HepG2 (cell line): Measurements from ENCODE around the gene RING1. TPM values are rescaled to one million over a fixed set of nuclear protein-coding genes. Genes with fewer than 3 reads are reported as not detected.

Source experiments
- CREB1 ChIP-seq, 2 experiments: fragments of 450-650 bp in 1 of 2; IDR thresholded peaks; 2 replicates each; pipeline ENCODE4 v1.6.1; 2016 to 2017; ENCODE audit warnings: control low read depth in 1 of 2, mild to moderate bottlenecking in 1 of 2, missing compliant biosample characterization in 1 of 2, missing genetic modification characterization in 1 of 2
- FOXA3 ChIP-seq: IDR thresholded peaks from 2 replicates; pipeline ENCODE4 v1.6.1; 2016; ENCODE audit warnings: missing genetic modification reagents, missing compliant biosample characterization
- HCFC1 ChIP-seq: fragments of 150-350 bp; IDR thresholded peaks from 2 replicates; pipeline ENCODE4 v1.6.1; 2014; ENCODE audit warnings: low read depth, low read length
- HOXA7 ChIP-seq: sonication (generic); formaldehyde crosslinking; IDR thresholded peaks from 2 replicates; pipeline ENCODE4 v1.8.1; 2022; ENCODE audit warnings: mild to moderate bottlenecking, missing genetic modification reagents, moderate library complexity
- KAT8 ChIP-seq: IDR thresholded peaks from 2 replicates; pipeline ENCODE4 v1.6.1; 2016; ENCODE audit warnings: missing genetic modification reagents, missing compliant biosample characterization
- MAFF ChIP-seq: IDR thresholded peaks from 2 replicates; pipeline ENCODE4 v1.6.1; 2011; ENCODE audit warnings: low read depth, low read length, improper control_type of control experiment
- MED1 ChIP-seq: sonication (generic); formaldehyde crosslinking; IDR thresholded peaks from 2 replicates; pipeline ENCODE4 v1.4.0; 2020; ENCODE audit warnings: missing genetic modification reagents
- NFIB ChIP-seq: sonication (generic); formaldehyde crosslinking; IDR thresholded peaks from 2 replicates; pipeline ENCODE4 v1.9.0; 2021; ENCODE audit warnings: missing genetic modification reagents, mild to moderate bottlenecking, borderline replicate concordance
- NFIC ChIP-seq: IDR thresholded peaks from 2 replicates; pipeline ENCODE4 v1.6.1; 2012; ENCODE audit warnings: mild to moderate bottlenecking, low read length, inconsistent platforms
- NKX3-1 ChIP-seq: sonication (generic); formaldehyde crosslinking; IDR thresholded peaks from 2 replicates; pipeline ENCODE4 v1.5.0; 2020; ENCODE audit warnings: missing genetic modification reagents
- POLR2A ChIP-seq, 2 experiments: IDR thresholded peaks; 2 replicates each; pipeline ENCODE4 v1.6.1; 2011; ENCODE audit warnings: low read depth in 2 of 2, low read length in 2 of 2, mild to moderate bottlenecking in 1 of 2, moderate library complexity in 1 of 2; ENCODE audit not compliant: insufficient read depth in 1 of 2
- PREB ChIP-seq: sonication (generic); formaldehyde crosslinking; IDR thresholded peaks from 2 replicates; pipeline ENCODE4 v1.4.0; 2020; ENCODE audit warnings: missing genetic modification reagents
- SAP130 ChIP-seq: IDR thresholded peaks from 2 replicates; pipeline ENCODE4 v1.6.1; 2016; ENCODE audit warnings: low read depth
- TFAP4 ChIP-seq: sonication (generic); IDR thresholded peaks from 2 replicates; pipeline ENCODE4 v1.6.1; 2016; ENCODE audit warnings: low read depth, borderline replicate concordance
- XRCC5 ChIP-seq: fragments of 200-400 bp; formaldehyde crosslinking; optimal IDR thresholded peaks from 2 replicates; pipeline ENCODE3; 2017; ENCODE audit warnings: mild to moderate bottlenecking, low read length
- ZBTB7B ChIP-seq: sonication (generic); formaldehyde crosslinking; IDR thresholded peaks from 2 replicates; pipeline ENCODE4 v1.4.0; 2020; ENCODE audit warnings: missing genetic modification reagents
- ZKSCAN8 ChIP-seq: IDR thresholded peaks from 2 replicates; pipeline ENCODE4 v1.6.1; 2016; ENCODE audit warnings: borderline replicate concordance, missing genetic modification reagents, missing compliant biosample characterization
- ZNF678 ChIP-seq: sonication (generic); formaldehyde crosslinking; IDR thresholded peaks from 2 replicates; pipeline ENCODE4 v1.4.0; 2020; ENCODE audit warnings: mild to moderate bottlenecking, missing genetic modification reagents
- polyA plus RNA-seq, 8 experiments: library from polyadenylated mRNA; depleted of rRNA in 3 of 8; stranded (reverse) in 7 of 8; unstranded in 1 of 8; fragments of >200 nt; fragmentation: Illumina TruSeq in 4 of 8; extraction: Trizol in 4 of 8; gene quantifications; 2 replicates each; pipeline versions ENCODE4 v1.2.1 to v1.2.3, GENCODE V29; 2011 to 2016; ENCODE audit warnings: low read depth in 4 of 8, missing spikeins in 1 of 8, mixed read lengths in 1 of 8; ENCODE audit not compliant: insufficient read depth in 1 of 8
- total RNA-seq, 5 experiments: library from RNA; depleted of rRNA; stranded (reverse); fragments of >200 nt; fragmentation: Illumina TruSeq; extraction: Trizol; gene quantifications; 2 replicates each; pipeline ENCODE4 v1.2.3, GENCODE V29; 2016; ENCODE audit warnings: low read depth in 1 of 5
- TF ChIP-seq, protein P1 (sequence below): sonication (generic); formaldehyde crosslinking; IDR thresholded peaks from 2 replicates; pipeline ENCODE4 v1.5.1; 2020; ENCODE audit warnings: missing genetic modification reagents, mild to moderate bottlenecking, borderline replicate concordance
- TF ChIP-seq, protein P2 (sequence below): sonication (generic); formaldehyde crosslinking; IDR thresholded peaks from 2 replicates; pipeline ENCODE4 v1.4.0; 2020; ENCODE audit warnings: missing genetic modification reagents
- TF ChIP-seq, protein P3 (sequence below): sonication (generic); formaldehyde crosslinking; IDR thresholded peaks from 2 replicates; pipeline ENCODE4 v1.4.0; 2020; ENCODE audit warnings: missing genetic modification reagents
- TF ChIP-seq, protein P4 (sequence below): sonication (generic); formaldehyde crosslinking; IDR thresholded peaks from 2 replicates; pipeline ENCODE4 v1.5.0; 2020; ENCODE audit warnings: missing genetic modification reagents
- TF ChIP-seq, protein P5 (sequence below): IDR thresholded peaks from 2 replicates; pipeline ENCODE4 v1.6.1; 2016; ENCODE audit warnings: low read depth, control low read depth

Gene RING1
- total and polyA plus RNA-seq, 2 of the 13 experiments (the other 11 are each of a cell fraction or from before 2014, with no cell fraction given), result 23.9 to 33.6 TPM

GRCh38 chr6:33247977-33248642, 39.8 kb downstream of the RING1 start (continued):
- TF ChIP-seq XRCC5 (peak; percentile 53), NKX3-1 (CRISPR knock-in tag) (no peak), KAT8 (CRISPR knock-in tag) (peak; percentile 41; the same call in 1 of the 2 replicates), MAFF (no peak), MED1 (CRISPR knock-in tag) (peak; percentile 45; the same call in 1 of the 2 replicates), HOXA7 (no peak), HCFC1 (peak; percentile 36; the same call in 1 of the 2 replicates), ZBTB7B (CRISPR knock-in tag) (peak; percentile 53; the same call in 1 of the 2 replicates), SAP130 (CRISPR knock-in tag) (peak; percentile 67), NFIB (CRISPR knock-in tag) (no peak), CREB1 (IDR thresholded peaks at IDR 0.05) (no peak), CREB1 (CRISPR knock-in tag; IDR thresholded peaks at IDR 0.05) (no peak), TFAP4 (no peak), PREB (CRISPR knock-in tag) (no peak), ZNF678 (CRISPR knock-in tag) (no peak), ZKSCAN8 (peak; percentile 65; the same call in 1 of the 2 replicates), POLR2A (IDR thresholded peaks at IDR 0.05; ENCODE audit: insufficient read depth in 1 of 2, low read depth in 2 of 2, low read length in 2 of 2) (peak in 1 of 2 experiments; percentile 34; a peak in 1 of 4 replicates), NFIC (no peak), FOXA3 (CRISPR knock-in tag) (peak; percentile 11; the same call in 1 of the 2 replicates)
- TF ChIP-seq, protein P1, sequence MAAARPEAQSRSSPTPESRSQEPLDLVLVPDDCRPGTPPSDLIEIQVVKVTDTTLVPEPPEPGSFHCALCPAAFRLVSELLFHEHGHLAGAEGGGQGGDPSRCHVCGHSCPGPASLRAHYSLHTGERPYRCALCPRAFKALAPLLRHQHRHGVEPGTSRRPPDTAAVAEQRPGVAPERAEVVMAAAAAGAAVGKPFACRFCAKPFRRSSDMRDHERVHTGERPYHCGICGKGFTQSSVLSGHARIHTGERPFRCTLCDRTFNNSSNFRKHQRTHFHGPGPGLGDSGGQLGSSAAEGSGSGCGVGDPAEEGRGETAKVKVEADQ (CRISPR knock-in tag), result peak; percentile 76; the same call in 1 of the 2 replicates
- TF ChIP-seq, protein P2, sequence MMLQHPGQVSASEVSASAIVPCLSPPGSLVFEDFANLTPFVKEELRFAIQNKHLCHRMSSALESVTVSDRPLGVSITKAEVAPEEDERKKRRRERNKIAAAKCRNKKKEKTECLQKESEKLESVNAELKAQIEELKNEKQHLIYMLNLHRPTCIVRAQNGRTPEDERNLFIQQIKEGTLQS (CRISPR knock-in tag), result 0 out of 2 replicates have a peak, but pooled peaks have one; percentile 10
- TF ChIP-seq, protein P3, sequence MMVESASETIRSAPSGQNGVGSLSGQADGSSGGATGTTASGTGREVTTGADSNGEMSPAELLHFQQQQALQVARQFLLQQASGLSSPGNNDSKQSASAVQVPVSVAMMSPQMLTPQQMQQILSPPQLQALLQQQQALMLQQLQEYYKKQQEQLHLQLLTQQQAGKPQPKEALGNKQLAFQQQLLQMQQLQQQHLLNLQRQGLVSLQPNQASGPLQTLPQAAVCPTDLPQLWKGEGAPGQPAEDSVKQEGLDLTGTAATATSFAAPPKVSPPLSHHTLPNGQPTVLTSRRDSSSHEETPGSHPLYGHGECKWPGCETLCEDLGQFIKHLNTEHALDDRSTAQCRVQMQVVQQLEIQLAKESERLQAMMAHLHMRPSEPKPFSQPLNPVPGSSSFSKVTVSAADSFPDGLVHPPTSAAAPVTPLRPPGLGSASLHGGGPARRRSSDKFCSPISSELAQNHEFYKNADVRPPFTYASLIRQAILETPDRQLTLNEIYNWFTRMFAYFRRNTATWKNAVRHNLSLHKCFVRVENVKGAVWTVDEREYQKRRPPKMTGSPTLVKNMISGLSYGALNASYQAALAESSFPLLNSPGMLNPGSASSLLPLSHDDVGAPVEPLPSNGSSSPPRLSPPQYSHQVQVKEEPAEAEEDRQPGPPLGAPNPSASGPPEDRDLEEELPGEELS (CRISPR knock-in tag), result peak; percentile 48; the same call in 1 of the 2 replicates
- TF ChIP-seq, protein P4, sequence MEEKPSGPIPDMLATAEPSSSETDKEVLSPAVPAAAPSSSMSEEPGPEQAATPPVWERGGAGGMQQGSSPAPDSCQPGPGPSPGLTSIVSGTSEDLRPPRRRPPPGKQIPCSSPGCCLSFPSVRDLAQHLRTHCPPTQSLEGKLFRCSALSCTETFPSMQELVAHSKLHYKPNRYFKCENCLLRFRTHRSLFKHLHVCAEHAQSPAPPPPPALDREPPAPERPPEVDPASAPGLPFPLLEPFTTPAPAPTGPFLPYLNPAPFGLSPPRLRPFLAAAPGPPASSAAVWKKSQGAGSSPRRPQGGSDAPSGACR (CRISPR knock-in tag), result 0 out of 2 replicates have a peak, but pooled peaks have one; percentile 12
- TF ChIP-seq, protein P5, sequence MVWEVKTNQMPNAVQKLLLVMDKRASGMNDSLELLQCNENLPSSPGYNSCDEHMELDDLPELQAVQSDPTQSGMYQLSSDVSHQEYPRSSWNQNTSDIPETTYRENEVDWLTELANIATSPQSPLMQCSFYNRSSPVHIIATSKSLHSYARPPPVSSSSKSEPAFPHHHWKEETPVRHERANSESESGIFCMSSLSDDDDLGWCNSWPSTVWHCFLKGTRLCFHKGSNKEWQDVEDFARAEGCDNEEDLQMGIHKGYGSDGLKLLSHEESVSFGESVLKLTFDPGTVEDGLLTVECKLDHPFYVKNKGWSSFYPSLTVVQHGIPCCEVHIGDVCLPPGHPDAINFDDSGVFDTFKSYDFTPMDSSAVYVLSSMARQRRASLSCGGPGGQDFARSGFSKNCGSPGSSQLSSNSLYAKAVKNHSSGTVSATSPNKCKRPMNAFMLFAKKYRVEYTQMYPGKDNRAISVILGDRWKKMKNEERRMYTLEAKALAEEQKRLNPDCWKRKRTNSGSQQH, result peak; percentile 51; the same call in 1 of the 2 replicates
